Measurements from ENCODE around the gene CCDC43. TPM values are rescaled to one million over a fixed set of nuclear protein-coding genes. Genes with fewer than 3 reads are reported as not detected.

CCDC43 gene
- polyA plus RNA-seq, 1 donor = 41.2 TPM

DNA sequence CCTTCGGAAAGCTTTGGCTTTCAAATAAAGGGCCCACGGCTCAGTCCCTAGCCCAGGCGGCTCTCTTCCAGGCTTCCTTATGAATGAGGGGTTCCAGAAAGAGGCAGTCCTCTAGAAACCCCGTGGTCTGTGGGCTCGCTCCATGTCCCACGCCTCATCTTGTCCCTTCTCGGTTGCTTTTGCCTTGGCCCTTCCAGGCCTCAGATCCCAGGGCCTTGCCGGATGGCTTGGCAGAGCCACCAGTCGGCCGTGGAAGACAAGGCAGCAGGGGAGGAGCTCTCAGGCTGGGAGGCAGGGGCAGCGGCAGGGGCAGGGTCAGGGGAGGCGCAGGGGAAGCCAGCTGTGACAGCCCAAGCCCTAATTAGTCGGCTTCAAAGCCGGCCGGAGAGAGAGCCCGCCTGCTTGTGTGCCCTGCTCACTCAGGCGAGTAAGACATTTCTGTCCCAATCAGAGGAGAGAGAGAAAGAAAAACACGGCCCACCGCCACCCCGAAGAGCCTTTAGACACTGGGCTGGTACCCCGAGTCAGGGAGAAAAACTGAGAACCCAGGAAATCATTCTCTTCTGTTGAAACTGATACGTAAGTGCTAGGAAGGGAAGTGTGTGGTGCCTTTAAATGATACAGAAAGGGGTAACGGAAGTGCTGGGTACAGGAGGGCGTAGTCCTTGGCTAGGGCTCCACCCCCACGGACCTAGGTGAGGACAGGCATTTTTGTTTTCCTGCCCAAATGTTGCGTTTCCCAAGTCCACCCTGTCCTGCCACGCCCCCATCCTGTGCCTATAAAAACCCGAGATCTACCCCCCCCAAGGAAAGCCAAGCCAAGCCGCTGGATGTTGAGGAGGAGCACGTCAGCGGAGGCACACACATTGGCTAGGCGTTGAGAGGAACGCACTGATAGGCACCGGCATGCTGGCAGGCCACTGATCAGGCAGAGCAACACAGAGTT, 61.1 kb downstream of the CCDC43 start:
- DNase-seq = peak; percentile 86

- no peak for DNase-seq
These were observed 61.9 kb downstream of the CCDC43 start for GRCh38 chr17:44627513-44628242.

Other genes starting within 250 kb of the CCDC43 start
- 65.1 TPM for gene GPATCH8, start 186.4 kb downstream of the CCDC43 start, polyA plus RNA-seq (ENCODE audit: insufficient read length)
- gene FZD2, start 132.3 kb downstream of the CCDC43 start, polyA plus RNA-seq (ENCODE audit: insufficient read length) = 25.8 TPM
- gene MEIOC, start 33.3 kb downstream of the CCDC43 start, polyA plus RNA-seq (ENCODE audit: insufficient read length) = 3.3 TPM
- gene DBF4B, start 18.9 kb upstream of the CCDC43 start, polyA plus RNA-seq (ENCODE audit: insufficient read length) = 21.6 TPM
- 2.8 TPM for gene ADAM11, start 69.2 kb upstream of the CCDC43 start, polyA plus RNA-seq (ENCODE audit: insufficient read length)
- 30.3 TPM for gene GJC1, start 140.5 kb upstream of the CCDC43 start, polyA plus RNA-seq (ENCODE audit: insufficient read length)
- gene HIGD1B, start 158.1 kb upstream of the CCDC43 start, polyA plus RNA-seq (ENCODE audit: insufficient read length) = 1.4 TPM
- 132 TPM for gene EFTUD2, start 209.7 kb upstream of the CCDC43 start, polyA plus RNA-seq (ENCODE audit: insufficient read length)
- gene GFAP, start 225.7 kb upstream of the CCDC43 start, polyA plus RNA-seq (ENCODE audit: insufficient read length) = 0.58 TPM

Measured in left kidney (tissue), 2 donors.